ENCODE measurements around the gene P2RX2.

DNA sequence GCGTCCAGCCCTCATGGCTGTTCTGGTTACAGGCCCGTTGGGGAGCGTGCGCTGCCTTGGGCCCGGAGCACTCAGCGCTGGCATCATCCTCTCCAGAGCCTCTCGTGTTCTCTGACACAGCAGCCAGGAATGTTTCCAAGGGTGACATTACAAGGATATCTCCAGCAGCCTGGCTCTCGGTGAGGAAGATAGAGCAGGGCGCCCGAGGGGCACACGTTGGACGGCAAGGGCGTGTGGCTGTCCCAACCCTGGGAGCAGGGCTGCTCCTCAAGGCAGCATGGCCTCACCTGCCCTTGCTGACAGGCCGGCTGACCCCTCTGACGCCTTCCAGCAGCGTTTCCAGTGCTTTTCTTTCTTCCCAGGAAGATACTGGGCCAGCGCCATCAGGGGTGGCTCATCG, 22.6 kb upstream of the P2RX2 start:
- TF ChIP-seq EZH2 (IDR thresholded peaks at IDR 0.05; ENCODE audit: low read length, missing control alignments), result no peak
- TF ChIP-seq, protein P1, sequence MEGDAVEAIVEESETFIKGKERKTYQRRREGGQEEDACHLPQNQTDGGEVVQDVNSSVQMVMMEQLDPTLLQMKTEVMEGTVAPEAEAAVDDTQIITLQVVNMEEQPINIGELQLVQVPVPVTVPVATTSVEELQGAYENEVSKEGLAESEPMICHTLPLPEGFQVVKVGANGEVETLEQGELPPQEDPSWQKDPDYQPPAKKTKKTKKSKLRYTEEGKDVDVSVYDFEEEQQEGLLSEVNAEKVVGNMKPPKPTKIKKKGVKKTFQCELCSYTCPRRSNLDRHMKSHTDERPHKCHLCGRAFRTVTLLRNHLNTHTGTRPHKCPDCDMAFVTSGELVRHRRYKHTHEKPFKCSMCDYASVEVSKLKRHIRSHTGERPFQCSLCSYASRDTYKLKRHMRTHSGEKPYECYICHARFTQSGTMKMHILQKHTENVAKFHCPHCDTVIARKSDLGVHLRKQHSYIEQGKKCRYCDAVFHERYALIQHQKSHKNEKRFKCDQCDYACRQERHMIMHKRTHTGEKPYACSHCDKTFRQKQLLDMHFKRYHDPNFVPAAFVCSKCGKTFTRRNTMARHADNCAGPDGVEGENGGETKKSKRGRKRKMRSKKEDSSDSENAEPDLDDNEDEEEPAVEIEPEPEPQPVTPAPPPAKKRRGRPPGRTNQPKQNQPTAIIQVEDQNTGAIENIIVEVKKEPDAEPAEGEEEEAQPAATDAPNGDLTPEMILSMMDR (conservative IDR thresholded peaks at IDR 0.05 in 1 of 2, IDR thresholded peaks at IDR 0.05 in 1 of 2; ENCODE audit: low read depth in 1 of 2, low read length in 2 of 2), result no peak

Measured in fibroblast of lung (primary cell).